Measurements from ENCODE around the gene FCHSD2. TPM values are rescaled to one million over a fixed set of nuclear protein-coding genes. Genes with fewer than 3 reads are reported as not detected.

Gene FCHSD2
- total RNA-seq, 1 donor = 11.8 TPM

Small RNAs within 50 kb of the gene (small RNA-seq; reads per million reads assigned to genes)
- not detected for gene RNU6-672P

Other genes with a start within 250 kb of the FCHSD2 start
- 2.2 TPM for gene P2RY2, start 76.0 kb upstream of the FCHSD2 start, total RNA-seq
- gene P2RY6, start 130.0 kb upstream of the FCHSD2 start, total RNA-seq = 0.27 TPM
- gene ARHGEF17, start 166.0 kb upstream of the FCHSD2 start, total RNA-seq = 65.4 TPM
- gene RELT, start 234.1 kb upstream of the FCHSD2 start, total RNA-seq = 69.2 TPM